NCI-H1436 (cell line): ENCODE measurements around the gene TMEM150A.
"Not testable (repeated sequence)": the region's sequence is repeated elsewhere in the genome, so short reads cannot be mapped to it uniquely, and the experiment has no call there.

Source experiments
- DNase-seq: peaks from one replicate; lab custom pipeline; 2025; lab: John Stamatoyannopoulos, UW

The TMEM150A gene

GRCh38 chr2:85611705-85612587, 9.4 kb upstream of the TMEM150A start, which contains the start of gene C2orf68:
Gene C2orf68 (minus strand): TSS chr2:85612066. CDS start chr2:85611984, 82 bp downstream.
- peak; percentile 79 for DNase-seq

DNA sequence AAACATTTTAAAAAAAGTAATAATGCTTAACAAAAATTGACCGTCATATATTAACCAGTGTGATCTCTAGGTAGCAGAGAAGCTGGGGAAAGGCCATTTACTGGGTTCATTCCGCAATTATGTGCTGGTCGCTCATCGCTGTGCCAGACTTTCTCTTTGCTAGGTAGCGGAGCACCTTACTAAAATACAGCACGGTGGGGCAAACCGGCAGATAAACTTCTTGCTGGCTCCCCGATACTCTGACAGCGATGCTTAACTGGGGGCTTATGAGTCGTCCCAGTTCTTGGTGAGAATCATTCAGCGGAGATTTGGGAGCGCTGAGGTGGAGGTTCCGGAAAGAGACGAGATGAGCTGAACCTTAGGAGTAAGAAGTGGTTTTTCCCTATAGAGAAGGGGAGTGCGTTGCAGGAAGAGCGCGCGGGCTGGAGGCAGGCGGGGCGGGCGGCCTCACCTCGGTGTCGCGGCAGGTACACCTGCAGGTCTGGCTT, 8.8 kb upstream of the TMEM150A start:
- DNase-seq, result no peak

GRCh38 chr2:85607268-85608215, 5.0 kb upstream of the TMEM150A start:
- DNase-seq, result no peak

GRCh38 chr2:85606116-85606455, 3.6 kb upstream of the TMEM150A start:
- no peak for DNase-seq

DNA sequence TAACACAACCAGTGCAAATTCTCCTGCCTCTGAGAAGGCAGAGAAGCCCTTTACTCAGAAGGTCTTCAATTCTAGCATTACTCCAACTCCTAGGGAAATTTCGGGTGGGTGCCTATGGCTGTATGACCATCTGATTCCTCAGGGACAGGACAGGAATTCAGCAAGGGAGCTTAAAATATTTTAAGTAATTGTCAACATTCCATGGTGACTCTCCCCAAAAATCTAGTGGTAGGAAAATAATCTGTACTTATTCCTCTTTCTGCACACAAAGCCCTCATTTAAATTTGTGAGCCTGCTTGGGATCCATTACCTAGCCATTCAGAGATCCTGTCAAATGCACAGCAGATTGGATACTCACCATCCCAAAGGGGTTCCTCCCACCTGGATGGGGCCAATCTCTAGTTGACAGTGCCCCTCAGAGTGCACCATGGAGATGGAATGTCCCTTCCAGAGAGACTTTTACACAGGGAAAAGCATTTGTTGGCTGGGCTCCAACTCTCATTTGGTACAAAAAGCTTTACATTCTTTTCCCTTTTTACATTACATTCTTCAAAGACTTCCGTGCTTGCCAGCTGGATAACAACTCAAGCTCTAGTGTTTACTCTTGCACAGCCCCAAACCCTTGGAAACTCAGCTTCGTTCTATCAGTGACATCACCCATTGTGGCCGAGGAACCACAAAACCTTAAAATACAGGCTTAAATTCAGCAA, 3.1 kb upstream of the TMEM150A start:
- DNase-seq, result no peak

- no peak for DNase-seq
Measured at GRCh38 chr2:85604568-85605339, 2.3 kb upstream of the TMEM150A start.

- DNase-seq, result not testable (repeated sequence)
Measured at GRCh38 chr2:85604133-85604444, 1.6 kb upstream of the TMEM150A start.

GRCh38 chr2:85601771-85602475, 575 bp downstream of the TMEM150A start:
- DNase-seq, result no peak

GRCh38 chr2:85600951-85601770, 1.3 kb downstream of the TMEM150A start:
- no peak for DNase-seq

DNA sequence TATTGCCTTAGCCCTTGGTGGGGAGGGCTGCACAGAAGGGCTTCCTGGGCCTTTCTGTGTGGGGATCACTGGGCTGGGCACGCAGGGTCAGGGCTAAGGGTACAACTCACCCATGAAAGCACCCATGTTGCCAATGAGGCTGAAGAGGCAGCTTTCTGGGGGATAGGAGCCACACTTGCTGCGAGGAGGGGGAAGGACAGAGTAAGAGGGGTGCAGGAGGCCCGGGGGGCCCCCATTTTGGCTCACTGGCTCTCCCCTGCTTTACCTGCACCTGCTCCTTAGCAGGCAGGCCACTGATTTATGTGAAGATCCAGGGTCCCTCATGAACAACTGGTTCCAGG, 2.3 kb downstream of the TMEM150A start:
- DNase-seq, result no peak

- DNase-seq, result no peak
Measured at GRCh38 chr2:85599468-85600234, 2.8 kb downstream of the TMEM150A start.

- no peak for DNase-seq
Measured at GRCh38 chr2:85598594-85599340, 3.7 kb downstream of the TMEM150A start.

DNA sequence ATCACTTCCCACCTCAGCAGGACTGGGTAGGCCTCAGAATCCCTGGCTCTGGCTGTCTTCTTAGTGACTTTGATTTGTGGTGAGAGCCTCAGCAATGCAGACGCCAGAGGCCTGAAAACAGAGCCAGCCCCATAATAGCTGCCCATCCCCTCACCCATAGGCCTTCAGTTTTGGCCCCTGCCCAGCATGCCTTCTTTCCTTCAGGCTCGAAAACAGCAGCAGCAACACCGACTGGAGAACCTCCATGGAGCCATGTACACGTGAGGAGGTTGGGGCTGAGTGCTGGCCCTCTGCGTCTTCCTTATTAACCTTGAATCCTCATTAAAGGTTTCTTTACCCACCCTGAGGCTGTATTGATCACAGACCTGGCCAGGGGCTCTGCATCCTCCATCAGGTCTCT, 5.3 kb downstream of the TMEM150A start:
- no peak for DNase-seq

DNA sequence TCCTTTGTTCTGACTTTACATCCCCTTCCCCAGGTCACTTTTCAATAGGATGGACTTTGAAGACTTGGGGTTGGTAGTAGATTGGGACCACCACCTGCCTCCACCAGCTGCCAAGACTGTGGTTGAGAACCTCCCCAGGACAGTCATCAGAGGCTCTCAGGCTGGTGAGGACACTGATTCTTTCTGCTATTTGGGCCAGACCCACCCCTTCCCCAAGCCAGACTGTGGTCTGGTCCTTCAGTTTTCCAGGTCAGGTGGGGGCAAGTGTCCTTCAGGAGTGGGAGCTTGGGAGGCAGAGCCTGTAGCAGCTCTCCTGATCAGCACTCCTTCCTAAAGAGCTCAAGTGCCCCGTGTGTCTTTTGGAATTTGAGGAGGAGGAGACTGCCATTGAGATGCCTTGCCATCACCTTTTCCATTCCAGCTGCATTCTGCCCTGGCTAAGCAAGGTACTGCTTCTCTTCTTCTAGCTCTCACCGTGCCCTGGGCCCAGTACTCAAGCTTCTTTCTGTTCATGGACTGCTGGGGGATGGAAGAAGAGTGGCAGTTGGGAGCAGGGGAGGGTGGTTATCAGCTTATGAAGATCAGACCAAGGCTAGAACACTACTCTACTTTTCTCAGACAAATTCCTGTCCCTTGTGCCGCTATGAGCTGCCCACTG, 5.9 kb downstream of the TMEM150A start:
- DNase-seq, result no peak

DNA sequence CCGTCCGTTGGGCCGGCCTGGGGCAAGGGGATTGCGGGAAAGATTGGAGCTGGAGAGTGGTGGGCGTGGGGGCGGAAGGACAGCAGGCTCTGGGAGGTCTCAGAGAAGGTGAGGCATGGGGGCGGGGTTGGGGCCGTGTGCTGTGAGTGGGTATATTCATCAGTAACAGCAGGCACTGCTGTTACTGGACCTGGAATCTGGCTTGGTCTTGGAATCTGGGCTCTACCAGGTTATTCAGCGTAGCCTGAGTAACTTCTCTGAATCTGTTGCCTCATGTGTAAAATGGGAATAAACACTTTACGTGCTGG, 6.5 kb downstream of the TMEM150A start:
- no peak for DNase-seq

DNA sequence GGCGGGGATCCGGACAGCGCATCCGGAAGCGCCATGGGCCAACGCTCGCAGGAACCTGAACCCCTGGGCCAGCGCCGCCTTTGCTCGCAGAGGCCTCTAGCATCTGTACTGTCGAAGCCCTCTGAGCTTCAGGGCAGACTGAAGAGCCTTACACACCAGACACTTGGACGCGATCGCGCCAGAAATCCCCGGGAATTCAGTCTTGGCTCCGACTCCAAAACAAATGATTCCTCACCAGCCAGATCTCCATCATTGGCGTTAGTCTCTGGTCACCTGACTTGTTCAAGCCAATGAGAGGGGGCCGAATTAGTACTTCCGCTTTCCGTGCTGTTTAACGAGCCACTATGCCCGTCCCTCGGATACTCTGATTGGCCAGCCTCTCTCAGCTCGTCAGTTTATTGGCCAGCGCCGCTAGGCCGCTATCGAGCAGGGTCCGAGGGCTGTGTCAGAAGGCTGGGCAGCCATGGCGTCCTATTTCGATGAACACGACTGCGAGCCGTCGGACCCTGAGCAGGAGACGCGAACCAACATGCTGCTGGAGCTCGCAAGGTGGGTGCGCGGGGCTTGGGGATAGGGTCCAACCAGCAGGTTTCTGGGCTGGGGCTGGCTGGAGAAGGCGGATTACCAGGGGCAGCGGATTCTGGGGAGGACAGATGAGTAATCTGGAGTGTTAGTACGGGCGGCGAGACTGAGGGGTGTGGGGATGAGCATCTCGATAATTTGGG, 7.0 kb downstream of the TMEM150A start, which contains the start of gene RNF181:
Gene RNF181 (plus strand): TSS at position 445 of the 725 bp plus-strand sequence. CDS start 19 bp downstream, at position 464.
- DNase-seq, result peak; percentile 93

GRCh38 chr2:85594715-85595300, 7.7 kb downstream of the TMEM150A start:
- no peak for DNase-seq
